ENCODE results near the gene TMEM232.
A peak's percentile ranks its signal among the peaks of the same experiment; 100 is the strongest.
"Not testable (repeated sequence)": the region's sequence is repeated elsewhere in the genome, so short reads cannot be mapped to it uniquely, and the experiment has no call there.

The TMEM232 gene

GRCh38 chr5:110625376-110625999 lies 101.0 kb downstream of the TMEM232 start:
- peak; percentile 15 for DNase-seq (ENCODE audit: low spot score)

DNA sequence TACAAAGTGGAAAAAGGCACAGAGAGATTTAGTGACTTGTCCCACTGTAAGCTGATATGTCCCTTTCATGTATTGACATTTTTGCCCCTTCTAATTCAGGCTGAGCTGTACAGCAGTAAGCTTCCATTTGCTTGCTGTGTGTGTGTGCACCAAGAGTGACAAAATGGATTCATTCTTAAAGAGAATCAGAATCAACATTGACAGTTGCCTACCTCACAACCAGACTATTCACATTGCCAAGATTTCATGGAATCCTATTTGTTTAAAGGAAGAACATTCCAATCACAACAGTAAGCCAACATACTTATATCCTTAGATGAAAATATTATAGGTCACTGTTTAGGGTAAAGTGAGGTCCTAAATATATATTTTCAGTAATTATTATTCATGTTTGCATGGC lies 102.6 kb downstream of the TMEM232 start:
- DNase-seq (ENCODE audit: low spot score): no peak

GRCh38 chr5:110618941-110619340 lies 107.5 kb downstream of the TMEM232 start:
- no peak for DNase-seq (ENCODE audit: low spot score)

DNA sequence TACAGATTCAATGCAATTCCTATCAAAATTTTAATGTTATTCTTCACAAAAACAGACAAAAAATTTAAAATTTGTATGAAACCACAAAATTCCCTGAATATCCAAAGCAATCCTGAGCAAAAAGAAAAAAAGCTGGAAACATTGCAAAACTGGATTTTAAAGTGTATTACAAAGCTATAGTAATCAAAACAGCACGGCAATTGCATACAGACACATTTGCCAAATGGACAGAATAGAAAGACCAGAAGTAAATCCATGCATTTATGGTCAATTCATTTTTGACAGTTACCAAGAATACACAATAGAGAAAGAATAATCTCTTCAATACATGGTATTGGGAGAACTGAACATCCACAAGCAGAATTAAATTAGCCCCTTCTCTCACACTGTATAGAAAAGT lies 110.5 kb downstream of the TMEM232 start:
- no peak for DNase-seq (ENCODE audit: low spot score)

- DNase-seq (ENCODE audit: low spot score): peak; percentile 4
Measured at GRCh38 chr5:110612794-110613247, 113.7 kb downstream of the TMEM232 start.

GRCh38 chr5:110611817-110612216 lies 114.7 kb downstream of the TMEM232 start:
- no peak for DNase-seq (ENCODE audit: low spot score)

GRCh38 chr5:110594866-110595265 lies 131.6 kb downstream of the TMEM232 start:
- no peak for DNase-seq (ENCODE audit: low spot score)

DNA sequence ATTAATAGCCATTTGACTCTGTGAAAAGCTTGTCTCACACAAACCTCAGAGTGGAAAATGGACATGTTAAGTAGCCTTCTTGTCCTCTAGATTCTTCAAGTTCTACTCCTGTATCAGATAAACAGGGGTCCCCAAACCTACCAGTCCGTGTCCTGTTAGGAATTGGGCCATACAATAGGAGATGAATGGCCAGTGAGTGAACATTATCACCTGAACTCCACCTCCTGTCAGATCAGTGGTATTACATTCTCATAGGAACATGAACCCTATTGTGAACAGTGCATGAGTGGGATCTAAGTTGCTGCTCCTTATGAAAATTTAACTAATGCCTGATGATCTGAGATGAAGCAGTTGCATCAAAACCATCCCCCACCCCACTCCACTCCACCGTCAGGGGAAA lies 136.3 kb downstream of the TMEM232 start:
- DNase-seq (ENCODE audit: low spot score): no peak

- DNase-seq (ENCODE audit: low spot score): no peak
Measured at GRCh38 chr5:110588286-110588980, 138.0 kb downstream of the TMEM232 start.

GRCh38 chr5:110580625-110581024 lies 145.8 kb downstream of the TMEM232 start:
- DNase-seq (ENCODE audit: low spot score): no peak

DNA sequence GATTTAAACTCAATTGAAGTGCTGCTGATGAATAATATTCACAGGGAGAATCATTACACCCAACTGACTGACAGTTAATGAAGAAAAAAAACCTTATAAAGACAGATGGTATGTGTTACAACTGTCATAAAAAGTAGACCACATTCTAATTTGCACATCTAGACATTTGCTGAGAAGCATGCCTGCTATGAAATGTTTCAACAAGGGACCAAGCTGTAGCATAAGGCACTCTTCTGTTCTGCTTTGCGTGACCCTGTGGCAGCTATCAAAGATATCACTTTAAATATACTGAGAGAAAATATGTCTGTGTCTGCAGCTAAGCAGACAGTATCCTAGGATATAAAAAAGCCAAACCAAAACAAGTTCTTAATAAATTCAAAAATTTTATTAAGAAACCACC lies 153.7 kb downstream of the TMEM232 start:
- DNase-seq (ENCODE audit: low spot score): no peak

GRCh38 chr5:110562191-110562590 lies 164.3 kb downstream of the TMEM232 start:
- no peak for DNase-seq (ENCODE audit: low spot score)

GRCh38 chr5:110561510-110561909 lies 165.0 kb downstream of the TMEM232 start:
- DNase-seq (ENCODE audit: low spot score): no peak

DNA sequence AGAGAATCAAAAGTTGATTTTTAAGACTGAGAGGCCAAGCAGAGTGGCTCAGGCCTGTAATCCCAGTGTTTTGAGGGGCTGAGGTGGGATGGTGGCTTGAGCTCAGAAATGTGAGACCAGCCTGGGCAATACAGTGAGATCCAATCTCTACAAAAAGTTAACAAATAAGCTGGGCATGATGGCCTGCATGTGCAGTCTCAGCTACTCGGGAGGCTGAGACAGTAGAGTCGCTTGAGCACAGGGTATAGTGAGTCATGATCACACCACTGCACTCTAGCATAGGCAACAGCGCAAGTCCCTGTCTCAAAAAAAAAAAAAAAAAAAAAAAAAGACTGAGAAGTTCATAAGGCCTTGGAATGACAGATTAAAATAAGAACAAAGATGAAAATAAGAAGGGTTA lies 177.2 kb downstream of the TMEM232 start:
- DNase-seq (ENCODE audit: low spot score): no peak

- DNase-seq (ENCODE audit: low spot score): no peak
Measured at GRCh38 chr5:110548171-110548570, 178.3 kb downstream of the TMEM232 start.

DNA sequence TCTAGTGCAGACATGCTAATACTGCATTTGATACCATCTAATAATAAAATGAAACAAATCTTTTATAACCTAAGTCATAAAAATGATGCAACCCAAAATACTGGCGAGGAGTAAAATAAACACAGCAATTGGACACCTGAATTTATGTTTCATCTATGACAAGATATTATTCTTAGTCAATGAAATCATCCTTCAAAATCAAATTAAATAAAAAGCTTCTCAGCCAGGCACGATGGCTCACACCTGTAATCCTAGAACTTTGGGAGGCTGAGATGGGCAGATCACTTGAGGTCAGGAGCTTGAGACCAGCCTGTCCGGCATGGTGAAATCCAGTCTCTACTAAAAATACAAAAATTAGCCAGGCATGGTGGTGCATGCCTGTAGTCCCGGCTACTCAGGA lies 179.0 kb downstream of the TMEM232 start:
- DNase-seq (ENCODE audit: low spot score): no peak

DNA sequence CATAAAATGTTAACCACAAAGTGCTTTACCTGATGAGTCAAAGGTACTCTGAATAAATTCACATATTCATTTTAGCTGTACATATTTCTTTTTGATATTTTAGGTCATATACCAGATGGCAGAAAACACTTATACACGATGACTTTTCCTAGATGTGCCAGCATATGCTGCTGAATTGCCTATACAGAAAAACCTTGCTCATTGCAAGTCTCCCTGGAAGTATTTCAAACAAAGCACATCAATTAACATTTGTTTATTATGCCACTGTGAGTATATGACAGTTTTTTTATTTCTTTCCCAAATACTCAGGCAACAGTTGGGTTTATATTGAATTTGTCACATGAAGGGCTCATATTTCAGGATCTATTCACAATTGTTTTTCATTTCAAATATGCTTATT lies 180.8 kb downstream of the TMEM232 start:
- DNase-seq (ENCODE audit: low spot score): no peak

DNA sequence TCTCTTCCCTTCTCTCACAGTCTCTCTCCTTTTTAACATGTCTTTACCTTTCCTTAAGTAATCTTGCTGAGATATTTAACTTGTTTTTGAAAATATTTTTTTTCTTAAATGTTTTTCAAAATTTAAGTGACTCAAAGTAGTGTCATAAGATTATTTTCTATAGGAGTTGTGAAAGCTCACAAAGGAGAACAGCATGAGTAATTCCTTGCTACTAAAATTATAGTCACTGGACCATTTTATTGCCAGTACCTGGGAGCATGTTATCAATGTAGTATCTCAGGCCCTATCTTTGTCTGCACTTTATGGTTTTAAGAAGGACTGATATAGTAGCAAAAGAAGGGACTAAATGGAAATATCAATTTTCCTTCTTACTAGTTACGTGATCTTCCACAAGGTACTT lies 181.9 kb downstream of the TMEM232 start:
- DNase-seq (ENCODE audit: low spot score): no peak

- DNase-seq (ENCODE audit: low spot score): no peak
Measured at GRCh38 chr5:110542949-110543348, 183.5 kb downstream of the TMEM232 start.

- no peak for DNase-seq (ENCODE audit: low spot score)
Measured at GRCh38 chr5:110536120-110537115, 190.1 kb downstream of the TMEM232 start.

DNA sequence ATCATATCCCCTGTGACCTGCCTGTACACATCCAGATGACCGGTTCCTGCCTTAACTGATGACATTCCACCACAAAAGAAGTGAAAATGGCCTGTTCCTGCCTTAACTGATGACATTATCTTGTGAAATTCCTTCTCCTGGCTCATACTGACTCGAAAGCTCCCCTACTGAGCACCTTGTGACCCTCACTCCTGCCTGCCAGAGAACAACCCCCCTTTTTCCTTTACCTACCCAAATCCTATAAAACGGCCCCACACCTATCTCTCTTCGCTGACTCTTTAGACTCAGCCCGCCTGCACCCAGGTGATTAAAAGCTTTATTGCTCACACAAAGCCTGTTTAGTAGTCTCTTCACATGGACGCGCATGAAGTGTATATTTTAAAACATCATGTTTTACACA lies 191.3 kb downstream of the TMEM232 start:
- not testable (repeated sequence) for DNase-seq (ENCODE audit: low spot score)

GRCh38 chr5:110525762-110526161 lies 200.7 kb downstream of the TMEM232 start:
- DNase-seq (ENCODE audit: low spot score): no peak

DNA sequence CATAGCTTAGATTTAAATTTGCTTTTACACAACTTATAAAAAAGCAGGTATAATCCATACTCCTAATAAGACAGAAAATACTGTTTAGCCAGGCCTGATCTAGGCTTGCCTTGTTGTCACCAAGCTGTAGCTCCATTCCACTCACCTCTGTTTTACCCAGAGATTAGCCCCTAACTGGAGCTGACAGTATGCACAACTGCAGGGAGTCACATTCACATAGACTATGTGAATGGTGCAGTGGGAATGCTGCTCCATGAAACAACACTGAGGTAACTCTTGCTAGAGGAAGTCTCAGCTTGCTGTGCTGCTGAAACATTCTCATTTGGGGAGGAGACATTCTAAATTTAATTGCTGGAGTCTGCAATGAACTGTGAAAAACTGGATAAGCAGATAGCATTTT lies 209.1 kb downstream of the TMEM232 start:
- DNase-seq (ENCODE audit: low spot score): no peak

All from hematopoietic multipotent progenitor cell treated with erythropoietin and hydrocortisone succinate and interleukin-3 and kit ligand, for 15 days (in vitro differentiated cells).